ENCODE results near the gene PUS1.
"Not testable (repeated sequence)": the region's sequence is repeated elsewhere in the genome, so short reads cannot be mapped to it uniquely, and the experiment has no call there.

Gene PUS1

GRCh38 chr12:131928711-131929580 lies at the start of gene PUS1:
PUS1 (plus strand) TSS chr12:131929276; CDS start chr12:131929723, 447 bp downstream.
- Histone ChIP-seq H3K36me3 (peaks cover 3% of the 10 kb centered on the region), H3K4me3 (ENCODE audit: low read depth in 1 of 2, low read length in 1 of 2) (peak within 1 kb of the TSS; percentile 78 to 83), H3K9me3 (no peaks in the 10 kb centered on the region), H3K27me3 (peaks cover 20% of the 10 kb centered on the region), H3K27ac (peak within 1 kb of the TSS; percentile 67), H3K4me1 (ENCODE audit: control insufficient read depth in 1 of 2, insufficient read depth in 1 of 2, low read depth in 1 of 2, low read length in 1 of 2) (peaks cover 19% of the 10 kb centered on the region in 2 experiments)
- no peak for TF ChIP-seq CTCF (IDR thresholded peaks at IDR 0.05)

DNA sequence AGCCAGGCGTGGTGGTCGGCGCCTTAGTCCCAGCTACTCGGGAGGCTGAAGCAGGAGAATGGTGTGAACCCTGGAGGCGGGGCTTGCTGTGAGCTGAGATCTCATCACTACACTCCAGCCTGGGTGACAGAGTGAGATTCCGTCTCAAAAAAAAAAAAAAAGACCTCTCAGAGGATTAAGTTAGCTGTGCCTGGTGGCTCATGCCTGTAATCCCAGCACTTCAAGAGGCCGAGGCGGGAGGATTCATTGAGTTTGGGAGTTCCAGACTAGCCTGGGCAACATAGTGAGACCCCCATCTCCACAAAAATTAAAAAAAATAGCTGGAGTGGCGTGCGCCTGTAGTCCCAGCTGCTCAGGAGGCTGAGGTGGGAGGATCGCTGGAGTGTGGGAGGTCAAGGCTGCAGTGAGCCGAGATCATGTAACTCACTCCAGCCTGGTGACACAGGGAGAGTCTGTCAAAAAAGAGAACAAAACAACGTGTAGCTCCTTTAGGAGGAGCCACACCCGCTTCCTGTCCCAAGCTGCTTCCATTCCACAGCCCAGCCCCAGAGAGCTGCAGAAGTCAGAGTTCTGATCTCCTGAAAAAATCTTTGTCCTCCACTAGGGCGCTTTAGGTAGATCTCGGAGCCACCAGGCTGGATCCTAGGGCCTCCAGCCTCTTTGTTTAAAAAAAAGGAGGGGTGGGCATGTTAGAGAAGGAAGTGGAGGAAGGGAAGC lies 46.1 kb upstream of the PUS1 start:
- Histone ChIP-seq H3K4me3 (ENCODE audit: low read depth in 1 of 2, low read length in 1 of 2) (no peak overlapping the region), H3K27ac (peak overlapping the region; percentile 44), H3K9me3 (no peaks in the 10 kb centered on the region), H3K27me3 (no peaks in the 10 kb centered on the region), H3K36me3 (no peaks in the 10 kb centered on the region), H3K4me1 (ENCODE audit: control insufficient read depth in 1 of 2, insufficient read depth in 1 of 2, low read depth in 1 of 2, low read length in 1 of 2) (peaks cover 46 to 50% of the 10 kb centered on the region in 2 experiments)
- no peak for TF ChIP-seq CTCF (IDR thresholded peaks at IDR 0.05)

- Histone ChIP-seq H3K9me3 (no peaks in the 10 kb centered on the region), H3K36me3 (no peaks in the 10 kb centered on the region), H3K4me1 (ENCODE audit: control insufficient read depth in 1 of 2, insufficient read depth in 1 of 2, low read depth in 1 of 2, low read length in 1 of 2) (peaks cover 41 to 45% of the 10 kb centered on the region in 2 experiments), H3K27ac (peak overlapping the region; percentile 44), H3K27me3 (no peaks in the 10 kb centered on the region), H3K4me3 (ENCODE audit: low read depth in 1 of 2, low read length in 1 of 2) (no peak overlapping the region)
- no peak for TF ChIP-seq CTCF (IDR thresholded peaks at IDR 0.05)
Measured at GRCh38 chr12:131883521-131883900, 45.6 kb upstream of the PUS1 start.

- peaks cover 25 to 29% of the 10 kb centered on the region in 2 experiments for H3K4me1 ChIP-seq (ENCODE audit: control insufficient read depth in 1 of 2, insufficient read depth in 1 of 2, low read depth in 1 of 2, low read length in 1 of 2)
- H3K27me3 ChIP-seq; H3K9me3 ChIP-seq; H3K4me3 ChIP-seq (ENCODE audit: low read depth in 1 of 2, low read length in 1 of 2); H3K36me3 ChIP-seq; H3K27ac ChIP-seq: not testable (repeated sequence)
Measured at GRCh38 chr12:131885076-131885475, 44.0 kb upstream of the PUS1 start.

- TF ChIP-seq CTCF (IDR thresholded peaks at IDR 0.05): no peak
- no peaks in the 10 kb centered on the region for H3K27me3 ChIP-seq
- H3K4me3 ChIP-seq (ENCODE audit: low read depth in 1 of 2, low read length in 1 of 2): no peak overlapping the region
- no peaks in the 10 kb centered on the region for H3K9me3 ChIP-seq
- H3K4me1 ChIP-seq (ENCODE audit: control insufficient read depth in 1 of 2, insufficient read depth in 1 of 2, low read depth in 1 of 2, low read length in 1 of 2): peaks cover 20 to 24% of the 10 kb centered on the region in 2 experiments
- no peak overlapping the region for H3K27ac ChIP-seq
- no peaks in the 10 kb centered on the region for H3K36me3 ChIP-seq
Measured at GRCh38 chr12:131885543-131886057, 43.5 kb upstream of the PUS1 start.

DNA sequence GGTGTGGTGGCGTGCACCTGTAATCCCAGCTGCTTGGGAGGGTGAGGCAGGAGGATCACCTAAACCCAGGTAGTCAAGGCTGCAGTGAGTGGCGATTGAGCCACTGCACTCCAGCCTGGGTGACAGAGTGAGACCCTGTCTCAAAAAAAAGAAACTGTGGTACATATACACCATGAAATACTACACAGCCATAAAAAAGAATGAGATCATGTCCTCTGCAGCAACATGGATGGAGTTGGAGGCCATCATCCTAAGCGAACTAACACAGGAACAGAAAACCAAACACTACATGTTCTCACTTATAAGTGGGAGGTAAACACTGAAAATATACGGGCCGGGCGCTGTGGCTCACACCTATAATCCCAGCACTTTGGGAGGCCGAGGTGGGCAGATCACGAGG lies 37.4 kb upstream of the PUS1 start:
- not testable (repeated sequence) for H3K27ac ChIP-seq; H3K36me3 ChIP-seq; H3K9me3 ChIP-seq; H3K27me3 ChIP-seq; H3K4me3 ChIP-seq (ENCODE audit: low read depth in 1 of 2, low read length in 1 of 2)
- peaks cover 8 to 13% of the 10 kb centered on the region in 2 experiments for H3K4me1 ChIP-seq (ENCODE audit: control insufficient read depth in 1 of 2, insufficient read depth in 1 of 2, low read depth in 1 of 2, low read length in 1 of 2)

All from neutrophil (primary cell).